ENCODE results near the gene PHKA2.

- TF ChIP-seq CTCF (IDR thresholded peaks at IDR 0.05) (no peak), POLR2A (IDR thresholded peaks at IDR 0.05) (no peak)
Measured at GRCh38 chrX:18898091-18898490, 85.8 kb downstream of the PHKA2 start.

Measured in testis (tissue), 2 donors.